ENCODE results near the gene PHLPP1.
"Not testable (repeated sequence)": the region's sequence is repeated elsewhere in the genome, so short reads cannot be mapped to it uniquely, and the experiment has no call there.

PHLPP1 gene

DNA sequence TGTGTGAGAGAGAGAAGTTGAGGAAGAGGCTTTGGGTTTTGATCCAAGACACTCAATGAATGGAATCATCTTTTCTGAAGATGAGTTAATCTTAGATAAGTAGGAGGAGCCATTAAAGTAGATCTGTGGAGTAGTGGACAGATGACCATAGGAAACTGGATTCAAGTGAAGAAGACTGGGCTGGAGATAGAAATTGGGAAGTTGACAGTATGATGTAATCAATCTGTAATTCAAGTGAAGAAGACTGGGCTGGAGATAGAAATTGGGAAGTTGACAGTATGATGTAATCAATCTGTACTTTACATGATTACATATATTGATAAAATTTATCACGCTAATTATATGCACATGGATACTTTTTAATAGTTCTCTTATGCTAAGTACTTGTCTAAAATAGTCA is 92.8 kb downstream of the PHLPP1 start:
- DNase-seq (ENCODE audit: low read depth, low spot score): no peak

DNA sequence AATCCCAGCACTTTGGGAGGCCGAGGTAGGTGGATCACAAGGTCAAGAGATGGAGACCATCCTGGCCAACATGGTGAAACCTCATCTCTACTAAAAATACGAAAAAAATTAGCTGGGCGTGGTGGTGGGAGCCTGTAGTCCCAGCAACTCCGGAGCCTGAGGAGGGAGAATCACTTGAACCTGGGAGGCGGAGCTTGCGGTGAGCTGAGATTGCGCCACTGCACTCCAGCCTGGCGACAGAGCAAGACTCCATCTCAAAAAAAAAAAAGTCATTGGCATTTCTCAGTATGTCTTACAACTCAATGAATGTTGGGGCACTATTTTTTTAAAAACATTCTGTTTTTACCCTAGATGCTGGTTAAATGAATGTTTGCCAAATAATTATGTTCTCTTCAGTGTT is 94.1 kb downstream of the PHLPP1 start:
- not testable (repeated sequence) for DNase-seq (ENCODE audit: low read depth, low spot score)

DNA sequence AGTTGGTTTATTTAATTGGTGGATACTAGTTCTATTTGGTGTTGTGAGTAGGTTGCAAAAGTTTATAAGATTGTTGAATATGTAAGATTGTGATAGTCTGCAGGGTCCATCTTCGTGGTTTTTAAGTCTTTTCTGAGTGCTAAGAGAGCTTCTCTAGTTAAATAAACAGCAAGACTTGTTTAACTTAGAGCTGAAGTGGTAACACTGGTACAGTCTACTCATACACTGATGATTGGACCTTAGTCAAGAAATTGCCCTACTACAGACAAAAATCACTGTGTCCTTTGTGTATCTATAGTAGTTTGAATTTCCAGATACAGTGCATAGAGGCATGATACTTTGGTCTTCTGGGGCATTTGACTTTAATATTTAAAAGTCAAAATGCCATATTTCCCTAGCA is 94.6 kb downstream of the PHLPP1 start:
- DNase-seq (ENCODE audit: low read depth, low spot score): no peak

DNA sequence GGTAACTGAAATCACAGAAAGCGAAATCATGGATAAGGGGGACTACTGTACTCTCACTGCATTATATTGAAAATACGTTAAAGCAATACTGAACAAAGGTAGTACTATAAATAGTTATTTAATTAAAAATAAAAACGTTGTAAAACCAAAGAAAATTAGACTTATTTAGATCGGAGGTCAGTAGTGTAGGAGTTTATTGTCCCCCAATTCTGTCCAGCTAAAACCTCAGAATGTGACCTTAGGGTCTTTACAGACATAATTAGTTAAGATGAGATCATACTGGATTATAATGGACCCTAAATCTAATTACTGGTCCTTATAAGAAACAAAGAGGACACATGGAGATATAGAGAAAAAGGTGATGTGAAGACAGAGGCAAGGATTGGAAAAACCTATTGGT is 95.3 kb downstream of the PHLPP1 start:
- DNase-seq (ENCODE audit: low read depth, low spot score): no peak

DNA sequence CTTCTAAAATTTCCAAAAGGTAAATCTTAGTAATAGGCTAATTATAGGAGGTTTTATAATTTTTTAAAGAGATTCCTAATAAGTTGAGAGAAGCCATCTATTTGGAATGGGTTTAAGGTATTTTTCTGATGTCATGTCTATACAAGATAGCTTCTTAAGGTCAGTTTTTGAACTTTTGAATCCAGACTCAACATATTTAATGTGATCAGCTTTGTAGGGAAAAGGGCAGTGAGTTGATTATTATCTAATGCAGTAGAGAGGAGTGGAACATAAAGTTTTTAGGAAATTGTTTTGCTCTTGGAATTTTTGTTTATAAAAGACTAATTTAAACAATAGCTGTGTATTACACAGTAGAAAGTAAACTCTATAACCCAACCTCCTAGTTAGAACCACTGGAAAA is 96.3 kb downstream of the PHLPP1 start:
- DNase-seq (ENCODE audit: low read depth, low spot score): no peak

DNA sequence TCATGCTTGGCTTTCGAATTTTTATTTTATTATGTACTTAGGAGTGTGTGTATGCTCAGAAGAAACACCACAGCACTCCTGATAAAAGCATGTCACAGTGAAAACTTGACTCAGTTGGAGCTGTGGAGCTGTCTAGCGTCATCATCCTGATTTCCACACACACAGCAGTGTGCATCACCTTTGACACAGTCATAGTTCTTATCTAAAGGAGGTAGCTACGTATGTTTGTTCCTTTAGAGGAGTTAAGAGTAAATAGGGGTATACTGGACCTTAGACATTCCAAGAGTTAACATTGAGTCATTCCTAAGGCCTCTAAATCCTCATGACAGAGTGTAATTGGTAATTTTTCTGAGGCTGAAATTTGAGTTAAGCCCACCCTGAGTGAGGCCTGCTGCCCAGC is 96.9 kb downstream of the PHLPP1 start:
- no peak for DNase-seq (ENCODE audit: low read depth, low spot score)

DNA sequence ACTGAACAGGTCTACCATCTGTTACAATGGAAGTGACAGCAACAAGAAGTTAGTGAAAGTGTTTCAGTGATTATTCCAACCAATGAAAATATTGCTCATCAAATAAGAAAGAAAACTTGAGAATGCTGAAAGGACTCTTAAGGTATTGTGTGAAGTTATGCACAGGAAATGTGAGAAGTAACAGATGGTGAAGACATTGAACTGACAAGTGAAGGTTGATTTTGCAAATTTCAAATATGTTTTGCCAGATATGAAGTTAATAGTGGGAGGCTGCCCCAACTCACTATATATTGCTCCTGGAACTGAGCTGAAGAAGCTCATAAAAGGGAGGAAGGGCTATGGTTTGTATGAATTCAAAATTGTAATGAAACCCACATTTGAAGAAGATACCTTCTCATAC is 97.5 kb downstream of the PHLPP1 start:
- DNase-seq (ENCODE audit: low read depth, low spot score): no peak

DNA sequence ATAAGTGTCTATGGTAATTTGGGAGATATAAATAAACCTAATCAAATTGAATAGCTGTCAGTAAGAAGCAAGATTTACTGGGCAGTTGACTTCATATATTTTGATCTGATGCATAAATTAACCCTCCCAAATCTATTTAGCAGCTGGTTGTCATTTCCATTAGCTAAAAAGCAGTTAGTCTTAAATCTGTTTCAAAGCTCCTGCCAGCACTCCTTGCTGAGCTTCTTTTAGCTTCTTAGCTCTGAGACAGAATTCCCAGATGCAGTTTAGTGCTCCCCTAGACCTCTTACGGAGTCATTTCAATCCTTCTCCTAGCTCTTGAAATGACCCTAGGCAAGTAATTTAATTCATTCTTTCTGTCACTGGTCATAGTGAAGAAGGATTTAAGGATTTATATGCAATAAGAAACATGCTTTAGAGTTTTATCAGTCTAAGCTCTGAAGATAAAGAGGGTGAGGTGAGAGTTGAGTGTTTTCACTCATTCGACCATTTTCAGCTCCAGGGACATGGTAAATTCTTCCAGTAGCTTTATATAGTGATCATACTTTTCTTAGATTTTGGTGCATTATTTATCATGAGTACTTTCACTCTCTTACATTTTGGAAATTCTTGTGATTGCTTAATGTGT is 98.9 kb downstream of the PHLPP1 start:
- no peak for DNase-seq (ENCODE audit: low read depth, low spot score)

DNA sequence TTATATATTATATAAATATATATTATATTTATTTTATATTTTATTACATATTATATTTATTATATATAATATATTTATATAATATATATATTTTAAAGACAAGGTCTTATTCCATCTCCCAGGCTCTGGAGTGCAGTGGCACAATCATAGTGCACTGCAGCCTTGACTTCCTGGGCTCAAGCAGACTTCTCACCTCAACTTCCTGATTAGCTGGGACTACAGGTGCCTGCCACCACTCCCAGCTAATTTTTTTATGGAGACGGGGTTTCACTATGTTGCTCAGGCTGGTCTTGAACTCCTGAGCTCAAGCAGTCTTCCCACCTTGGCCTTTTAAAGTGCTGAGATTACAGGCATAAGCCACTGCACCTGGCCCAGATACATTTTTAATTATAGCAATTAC is 110.0 kb downstream of the PHLPP1 start:
- DNase-seq (ENCODE audit: low read depth, low spot score): no peak

DNA sequence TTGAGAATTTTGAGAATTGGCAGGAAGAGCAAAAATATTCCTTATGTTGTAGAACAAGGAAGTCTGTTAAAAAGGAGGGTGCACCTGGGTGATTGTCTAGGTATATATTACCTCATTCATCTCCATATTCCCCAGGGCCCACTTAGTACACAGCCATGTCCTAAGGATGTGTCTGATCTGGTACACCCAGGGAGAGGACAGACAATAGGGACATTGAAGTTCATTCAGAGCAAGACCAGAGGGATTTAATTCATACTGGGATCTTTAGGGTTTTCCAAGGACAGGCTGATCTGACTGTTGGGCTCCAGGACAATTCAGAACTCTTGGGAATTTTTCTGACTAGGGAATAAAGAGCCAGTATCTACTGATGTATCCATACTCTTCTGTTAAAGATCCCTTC is 112.1 kb downstream of the PHLPP1 start:
- DNase-seq (ENCODE audit: low read depth, low spot score): no peak

DNA sequence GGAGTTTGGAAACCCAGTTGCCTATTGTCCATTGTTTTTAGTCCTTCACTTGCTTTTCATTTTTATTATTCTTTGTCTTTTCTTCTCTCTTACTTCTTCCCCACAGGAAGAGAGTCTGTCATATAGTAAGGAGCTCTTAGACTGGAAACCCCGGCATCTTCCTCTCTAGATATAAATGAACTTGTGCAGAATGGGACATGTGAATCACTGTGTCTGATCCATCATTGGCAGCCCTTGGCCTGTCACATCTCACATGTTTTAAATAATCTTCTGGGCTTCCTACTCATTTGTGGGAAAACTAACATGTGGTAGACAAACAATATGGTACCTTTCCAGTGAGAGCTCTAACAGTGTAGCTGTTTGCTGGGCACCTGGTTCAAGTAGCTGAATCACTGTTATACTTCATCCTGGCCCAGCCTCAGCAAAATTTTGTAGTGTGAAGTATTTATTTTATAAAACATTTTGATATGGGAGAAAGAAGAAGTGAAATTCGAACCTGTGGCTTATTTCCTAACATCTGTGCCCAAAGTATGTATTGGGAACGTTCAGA is 112.8 kb downstream of the PHLPP1 start:
- no peak for DNase-seq (ENCODE audit: low read depth, low spot score)

DNA sequence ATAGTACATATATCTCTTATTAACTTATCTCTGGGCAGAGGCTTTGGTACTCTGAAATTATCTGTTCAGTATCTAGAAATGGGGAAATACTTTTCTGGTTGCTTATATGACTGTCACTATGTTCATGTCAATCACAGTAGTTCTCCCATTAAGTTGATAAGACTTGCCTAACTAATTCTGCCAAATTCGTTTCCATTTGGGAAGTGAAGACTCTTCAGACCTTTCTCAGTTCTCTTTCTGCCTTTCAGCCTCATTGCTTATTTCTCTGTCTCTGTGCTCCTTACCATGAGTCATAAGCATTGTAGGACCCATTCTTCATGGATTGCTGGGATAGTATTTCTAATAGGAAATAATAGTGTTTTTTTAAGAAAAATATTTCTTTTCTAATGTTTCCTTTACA is 113.5 kb downstream of the PHLPP1 start:
- DNase-seq (ENCODE audit: low read depth, low spot score): no peak

DNA sequence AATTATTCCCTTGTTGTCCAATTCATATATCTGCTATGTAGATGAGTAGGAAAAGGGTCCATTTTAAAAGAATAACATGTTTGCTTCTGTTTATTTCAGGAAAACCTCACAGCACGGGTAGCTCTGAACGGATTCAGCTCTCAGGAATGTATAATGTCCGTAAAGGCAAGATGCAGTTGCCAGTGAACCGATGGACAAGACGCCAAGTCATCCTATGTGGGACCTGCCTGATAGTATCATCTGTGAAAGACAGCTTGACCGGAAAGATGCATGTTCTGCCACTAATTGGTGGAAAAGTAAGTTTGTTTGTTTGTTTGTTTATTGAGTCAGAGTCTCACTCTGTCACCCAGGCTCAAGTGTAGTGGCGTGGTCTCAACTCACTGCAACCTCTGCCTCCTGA is 114.6 kb downstream of the PHLPP1 start:
- no peak for DNase-seq (ENCODE audit: low read depth, low spot score)

DNA sequence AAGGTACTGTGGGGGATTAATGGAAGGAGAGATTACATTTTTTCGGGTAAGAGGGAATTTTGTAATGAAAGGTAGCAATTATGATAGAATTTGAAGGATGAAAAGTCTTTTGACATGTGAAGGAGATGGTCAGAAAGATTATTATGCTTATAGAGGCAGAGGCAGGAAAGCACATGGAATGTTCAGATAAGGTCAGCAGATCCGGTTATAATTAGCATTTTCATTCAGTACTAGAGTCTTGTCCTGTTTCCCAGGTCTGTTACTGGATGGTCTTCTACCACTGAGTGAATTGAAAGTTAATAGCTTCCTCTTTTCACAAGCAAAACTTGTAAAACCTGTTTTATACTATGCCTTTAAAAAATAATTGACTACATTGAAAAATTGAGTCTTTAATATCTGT is 116.9 kb downstream of the PHLPP1 start:
- no peak for DNase-seq (ENCODE audit: low read depth, low spot score)

DNA sequence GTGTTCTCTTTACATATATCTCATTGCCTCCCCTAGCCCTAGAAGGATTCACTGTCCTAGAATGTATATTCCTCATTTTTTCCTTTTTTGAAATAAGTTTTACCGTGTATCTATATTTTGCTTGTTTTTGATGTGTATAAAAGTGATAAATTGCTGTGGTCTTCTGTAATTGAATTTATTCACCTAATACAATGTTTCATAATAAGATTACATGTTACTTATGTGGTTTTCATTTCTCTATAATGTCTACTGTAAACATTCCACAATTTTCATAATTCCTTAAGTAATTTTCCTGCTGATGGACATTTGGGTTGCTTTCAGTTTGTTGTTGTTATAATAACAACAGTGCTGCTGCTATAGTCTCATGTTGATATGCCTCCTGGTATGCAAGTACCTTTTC is 118.2 kb downstream of the PHLPP1 start:
- no peak for DNase-seq (ENCODE audit: low read depth, low spot score)

DNA sequence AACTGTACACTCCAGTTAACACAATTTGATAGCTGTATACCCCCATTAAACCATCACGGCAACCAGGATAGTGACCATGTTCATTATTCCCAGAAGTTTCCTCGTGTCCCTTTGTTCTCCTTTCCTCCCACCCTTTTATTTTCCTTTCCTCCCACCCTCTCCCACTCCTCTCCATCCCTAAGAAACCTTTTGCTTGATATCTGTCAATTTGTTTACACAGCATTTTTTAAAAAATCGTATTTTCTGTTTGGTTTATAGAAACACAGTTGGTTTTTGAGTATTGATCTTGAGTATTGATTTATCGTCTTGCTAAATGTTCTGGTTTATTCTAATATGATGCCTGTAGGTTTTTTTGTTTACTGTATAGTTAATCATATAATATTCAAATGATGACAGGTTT is 119.4 kb downstream of the PHLPP1 start:
- DNase-seq (ENCODE audit: low read depth, low spot score): no peak

DNA sequence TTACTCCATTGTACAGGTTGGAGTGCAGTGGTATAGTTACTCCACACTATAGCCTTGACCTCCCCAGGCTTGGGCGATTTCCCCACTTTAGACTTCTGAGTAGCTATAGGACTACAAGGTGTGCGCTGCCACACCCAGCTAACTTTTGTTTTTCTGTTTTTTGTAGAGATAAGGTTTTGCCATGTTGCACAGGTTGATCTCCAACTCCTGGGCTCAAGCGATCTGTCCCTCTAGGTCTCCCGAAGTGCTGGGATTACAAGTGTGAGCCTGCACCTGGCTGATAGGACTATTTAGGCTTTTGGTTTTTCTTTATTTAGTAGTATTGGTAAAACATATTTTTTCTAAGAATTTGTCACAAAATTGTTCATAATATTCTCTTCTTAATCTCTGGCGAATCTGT is 121.7 kb downstream of the PHLPP1 start:
- DNase-seq (ENCODE audit: low read depth, low spot score): no peak

DNA sequence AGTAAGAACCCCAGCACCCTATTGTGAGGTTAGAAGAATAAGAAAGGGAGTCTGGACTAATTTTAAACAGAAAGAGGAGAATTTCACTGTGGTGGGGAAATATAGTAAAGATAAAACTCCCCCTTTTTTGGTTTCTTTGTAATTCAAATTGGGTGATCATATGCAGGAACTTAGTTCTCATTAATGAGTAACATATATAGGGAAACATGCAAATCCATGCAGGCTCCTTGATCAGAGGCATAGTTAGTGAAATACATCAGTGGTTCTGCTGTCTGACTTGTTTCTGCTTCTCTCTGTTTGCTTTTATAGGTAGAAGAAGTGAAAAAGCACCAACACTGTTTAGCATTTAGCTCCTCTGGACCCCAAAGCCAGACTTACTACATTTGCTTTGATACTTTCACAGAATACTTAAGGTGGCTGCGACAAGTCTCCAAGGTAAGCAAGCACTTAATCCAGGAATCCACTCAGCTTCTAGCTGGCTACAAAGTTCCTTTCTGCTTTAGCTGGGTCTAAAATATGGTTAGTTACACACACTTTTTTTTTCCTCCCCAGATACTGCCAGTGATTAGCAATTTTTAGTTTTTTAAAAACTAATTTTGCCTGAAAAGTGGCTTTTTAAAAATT is 123.2 kb downstream of the PHLPP1 start:
- no peak for DNase-seq (ENCODE audit: low read depth, low spot score)

DNA sequence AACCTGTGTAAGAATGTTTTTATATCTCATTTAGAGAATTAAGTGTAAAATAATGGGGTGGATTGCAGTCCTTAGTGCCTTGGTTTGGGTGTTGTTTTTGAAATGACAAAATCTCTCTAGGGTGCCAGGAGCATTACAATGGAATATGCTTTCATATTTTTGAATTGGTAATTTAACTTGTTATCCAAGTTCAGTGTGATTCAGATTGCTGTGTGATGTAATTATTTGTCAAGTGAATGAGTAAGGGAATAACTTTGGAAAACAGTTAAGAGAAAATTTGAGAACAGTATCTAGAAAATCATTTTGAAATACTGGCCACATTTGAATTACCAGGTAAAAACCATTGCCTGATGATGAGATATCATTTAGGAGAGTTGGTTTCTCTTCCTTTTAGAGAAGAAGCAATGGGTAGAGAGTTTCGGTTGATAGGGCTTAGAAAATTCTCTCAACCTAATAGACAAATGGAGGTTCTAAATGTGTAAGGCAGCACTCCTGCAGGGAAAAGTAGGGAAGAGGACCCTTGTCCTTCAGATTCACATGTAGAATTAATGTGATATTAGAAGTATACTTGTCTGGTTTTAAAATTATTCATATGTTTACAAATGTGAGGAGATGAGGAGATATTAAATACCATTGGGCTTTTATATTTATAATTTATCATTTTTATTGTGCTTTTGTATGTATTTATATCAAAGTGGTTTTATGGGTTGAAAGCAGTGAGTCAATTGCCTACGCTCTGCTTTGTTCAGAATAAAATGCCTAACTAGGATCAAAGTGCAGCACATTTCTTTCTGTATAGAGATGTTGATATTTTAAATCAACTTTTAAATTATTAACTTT is 124.8 kb downstream of the PHLPP1 start:
- DNase-seq (ENCODE audit: low read depth, low spot score): no peak

DNA sequence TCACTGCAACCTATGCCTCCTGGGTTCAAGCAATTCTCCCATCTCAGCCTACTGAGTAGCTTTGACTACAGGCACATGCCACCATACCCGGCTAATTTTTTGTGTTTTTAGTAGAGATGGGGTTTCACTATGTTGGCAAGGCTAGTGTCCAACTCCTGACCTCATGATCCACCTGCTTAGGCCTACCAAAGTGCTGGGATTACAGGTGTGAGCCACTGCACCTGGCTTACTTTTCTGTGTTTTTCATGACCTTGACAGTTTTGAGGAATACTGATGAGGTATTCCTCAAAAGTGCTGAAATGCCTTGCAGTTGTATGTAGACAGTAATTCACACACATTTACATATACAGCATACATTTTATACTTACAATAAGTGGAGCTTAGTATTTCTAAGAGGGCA is 126.1 kb downstream of the PHLPP1 start:
- no peak for DNase-seq (ENCODE audit: low read depth, low spot score)

DNA sequence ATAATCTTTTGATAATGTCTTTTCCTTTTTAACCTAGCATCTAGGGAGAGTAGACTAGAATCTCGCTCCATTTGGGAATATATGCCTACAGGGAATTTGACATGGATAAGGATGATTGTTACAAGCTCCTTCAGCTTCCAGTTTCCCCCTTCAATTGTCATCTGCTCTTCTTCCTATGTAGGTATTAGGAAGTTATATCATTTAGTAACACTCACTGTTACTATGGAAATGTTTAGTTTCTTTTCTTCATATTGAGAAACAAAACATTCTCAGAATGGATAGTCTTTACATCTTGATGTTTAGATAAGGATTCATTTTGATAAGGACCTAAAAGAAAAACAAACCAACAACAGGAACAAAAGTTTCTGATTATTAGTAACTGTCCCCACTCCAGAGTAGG is 127.6 kb downstream of the PHLPP1 start:
- DNase-seq (ENCODE audit: low read depth, low spot score): no peak

DNA sequence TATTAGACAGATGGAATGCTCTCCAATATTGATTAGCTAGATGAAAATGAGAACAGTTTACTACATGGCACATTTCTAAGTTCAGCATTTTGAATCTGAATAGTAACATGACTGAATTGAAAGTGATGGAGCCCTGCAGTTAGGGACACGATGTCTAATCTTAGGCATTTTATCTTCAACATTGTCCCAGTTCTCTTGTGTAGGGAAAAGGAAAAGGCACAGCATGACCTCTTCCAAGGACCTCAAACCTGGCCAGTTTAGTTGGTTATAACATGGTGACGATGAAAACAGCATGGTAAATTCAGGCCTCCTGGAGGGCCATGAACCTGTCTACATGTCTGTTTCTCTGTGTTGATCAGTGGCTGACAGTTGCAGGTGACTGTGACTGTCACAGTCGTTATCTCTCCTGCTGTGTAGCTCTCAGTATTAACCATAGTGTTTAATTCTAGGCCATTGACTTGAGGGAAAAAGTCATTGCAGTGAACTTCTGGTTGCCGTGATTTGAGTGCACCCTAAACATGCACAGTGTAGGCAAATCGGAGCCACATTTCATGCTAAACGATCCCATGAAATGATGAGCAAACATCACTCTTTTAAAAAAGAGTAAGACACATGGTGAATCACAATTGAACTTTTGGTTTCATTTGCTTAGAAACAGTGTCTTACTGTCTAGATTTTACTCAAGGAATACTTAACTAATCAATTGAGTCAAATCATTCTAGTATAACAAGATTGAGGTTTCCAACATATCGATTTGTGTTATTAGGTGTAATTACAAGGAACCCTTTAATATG is 129.7 kb downstream of the PHLPP1 start:
- DNase-seq (ENCODE audit: low read depth, low spot score): no peak
